Urinary bladder (tissue), 4 donors: ENCODE results near the gene STXBP5. TPM values are rescaled to one million over a fixed set of nuclear protein-coding genes. Genes with fewer than 3 reads are reported as not detected.

Experiments
- DNase-seq: peaks from one replicate; pipeline ENCODE4 v3.0.0-alpha.2; 2015; ENCODE audit errors: extremely low spot score
- H3K27ac ChIP-seq: one replicate; pipeline ENCODE4 v1.5.1; 2013; ENCODE audit warnings: low read depth, mild to moderate bottlenecking, moderate library complexity
- H3K36me3 ChIP-seq: one replicate; pipeline ENCODE4 v1.6.1; 2013; ENCODE audit warnings: mild to moderate bottlenecking, moderate library complexity; ENCODE audit not compliant: insufficient read depth
- H3K4me1 ChIP-seq: one replicate; pipeline ENCODE4 v1.6.1; 2013; ENCODE audit warnings: mild to moderate bottlenecking, moderate library complexity; ENCODE audit not compliant: insufficient read depth
- H3K4me3 ChIP-seq: one replicate; pipeline ENCODE4 v1.5.1; 2013; ENCODE audit warnings: low read depth, low read length
- WGBS: extraction: QIAGEN DNeasy Blood & Tissue Kit; methylation state at CpG from one replicate; pipeline ENCODE4 v1.1.7; 2013; 5-methylcytosine and 5-hydroxymethylcytosine counted together
- polyA plus RNA-seq: library from polyadenylated mRNA; stranded (reverse); fragments of 200-250 nt; gene quantifications from one replicate; pipeline ENCODE4 v1.2.3, GENCODE V29; 2013
- total RNA-seq: library from RNA; depleted of rRNA; stranded (reverse); fragments of >200 nt; gene quantifications from one replicate; pipeline ENCODE4 v1.2.3, GENCODE V29; 2014
- donor health status: healthy with polysubstance abuse.
- donor health status: healthy.

STXBP5 gene
- total and polyA plus RNA-seq, 2 donors = 6.8 to 37.9 TPM

- H3K36me3 ChIP-seq = no peaks in the 10 kb centered on the region
- WGBS = 90% methylated on average over 3 of the region's 3 CpGs
- H3K4me1 ChIP-seq = no peaks in the 10 kb centered on the region
- DNase-seq = no peak
- no peak overlapping the region for H3K27ac ChIP-seq
- no peak overlapping the region for H3K4me3 ChIP-seq
Observed at GRCh38 chr6:147255948-147256674, 51.9 kb downstream of the STXBP5 start.

GRCh38 chr6:147257760-147258159 lies 53.5 kb downstream of the STXBP5 start:
- no peak overlapping the region for H3K4me3 ChIP-seq
- no peaks in the 10 kb centered on the region for H3K4me1 ChIP-seq
- no peaks in the 10 kb centered on the region for H3K36me3 ChIP-seq
- no peak overlapping the region for H3K27ac ChIP-seq
- 72% methylated on average over 5 of the region's 5 CpGs for WGBS
- DNase-seq = no peak

- WGBS = 92% methylated on average over 2 of the region's 2 CpGs
Observed at GRCh38 chr6:147260091-147260490, 55.9 kb downstream of the STXBP5 start.

GRCh38 chr6:147262946-147263345 lies 58.7 kb downstream of the STXBP5 start:
- H3K4me3 ChIP-seq = no peak overlapping the region
- H3K4me1 ChIP-seq = no peaks in the 10 kb centered on the region
- H3K27ac ChIP-seq = no peak overlapping the region
- DNase-seq = no peak
- WGBS = 23% methylated on average over 1 of the region's 1 CpG
- H3K36me3 ChIP-seq = peaks cover 2% of the 10 kb centered on the region

More at GRCh38 chr6:147260091-147260490, 55.9 kb downstream of the STXBP5 start:
- DNase-seq = no peak
- Histone ChIP-seq H3K4me1 (no peaks in the 10 kb centered on the region), H3K27ac (no peak overlapping the region), H3K4me3 (no peak overlapping the region), H3K36me3 (no peaks in the 10 kb centered on the region)

- no peak for DNase-seq
- WGBS = 92% methylated on average over 3 of the region's 3 CpGs
- H3K4me1 ChIP-seq = no peaks in the 10 kb centered on the region
- H3K27ac ChIP-seq = no peak overlapping the region
- no peak overlapping the region for H3K4me3 ChIP-seq
- H3K36me3 ChIP-seq = peaks cover 2% of the 10 kb centered on the region
Observed at GRCh38 chr6:147266821-147267220, 62.6 kb downstream of the STXBP5 start.

GRCh38 chr6:147267658-147268057 lies 63.4 kb downstream of the STXBP5 start:
- DNase-seq = no peak
- WGBS = 93% methylated on average over 2 of the region's 2 CpGs

GRCh38 chr6:147268254-147268653 lies 64.0 kb downstream of the STXBP5 start:
- H3K36me3 ChIP-seq = peaks cover 2% of the 10 kb centered on the region
- no peaks in the 10 kb centered on the region for H3K4me1 ChIP-seq
- DNase-seq = no peak
- no peak overlapping the region for H3K4me3 ChIP-seq
- no peak overlapping the region for H3K27ac ChIP-seq

More at GRCh38 chr6:147267658-147268057, 63.4 kb downstream of the STXBP5 start:
- H3K27ac ChIP-seq = no peak overlapping the region
- no peak overlapping the region for H3K4me3 ChIP-seq
- peaks cover 2% of the 10 kb centered on the region for H3K36me3 ChIP-seq
- H3K4me1 ChIP-seq = no peaks in the 10 kb centered on the region

GRCh38 chr6:147274012-147274411 lies 69.8 kb downstream of the STXBP5 start:
- Histone ChIP-seq H3K27ac (no peak overlapping the region), H3K4me1 (no peaks in the 10 kb centered on the region)
- DNase-seq = no peak

GRCh38 chr6:147274776-147275175 lies 70.6 kb downstream of the STXBP5 start:
- Histone ChIP-seq H3K4me1 (no peaks in the 10 kb centered on the region), H3K36me3 (peaks cover 1% of the 10 kb centered on the region), H3K27ac (no peak overlapping the region), H3K4me3 (no peak overlapping the region)
- DNase-seq = no peak

More at GRCh38 chr6:147274012-147274411, 69.8 kb downstream of the STXBP5 start:
- Histone ChIP-seq H3K4me3 (no peak overlapping the region), H3K36me3 (peaks cover 1% of the 10 kb centered on the region)

GRCh38 chr6:147278891-147279290 lies 74.7 kb downstream of the STXBP5 start:
- H3K4me1 ChIP-seq = no peaks in the 10 kb centered on the region
- no peak overlapping the region for H3K4me3 ChIP-seq
- WGBS = 92% methylated on average over 2 of the region's 2 CpGs
- peaks cover 1% of the 10 kb centered on the region for H3K36me3 ChIP-seq
- no peak overlapping the region for H3K27ac ChIP-seq
- DNase-seq = no peak

GRCh38 chr6:147279427-147279826 lies 75.2 kb downstream of the STXBP5 start:
- WGBS = 90% methylated on average over 2 of the region's 2 CpGs
- H3K36me3 ChIP-seq = peaks cover 1% of the 10 kb centered on the region
- DNase-seq = no peak
- no peak overlapping the region for H3K27ac ChIP-seq
- no peak overlapping the region for H3K4me3 ChIP-seq
- H3K4me1 ChIP-seq = no peaks in the 10 kb centered on the region

GRCh38 chr6:147281895-147282565 lies 77.8 kb downstream of the STXBP5 start:
- no peak for DNase-seq
- 95% methylated on average over 2 of the region's 2 CpGs for WGBS

GRCh38 chr6:147282566-147282959 lies 78.3 kb downstream of the STXBP5 start:
- no peak for DNase-seq
- Histone ChIP-seq H3K27ac (no peak overlapping the region), H3K4me3 (no peak overlapping the region), H3K36me3 (peaks cover 1% of the 10 kb centered on the region), H3K4me1 (no peaks in the 10 kb centered on the region)
- WGBS = 93% methylated on average over 4 of the region's 4 CpGs

More at GRCh38 chr6:147281895-147282565, 77.8 kb downstream of the STXBP5 start:
- Histone ChIP-seq H3K36me3 (peaks cover 1% of the 10 kb centered on the region), H3K27ac (no peak overlapping the region), H3K4me3 (no peak overlapping the region), H3K4me1 (no peaks in the 10 kb centered on the region)

GRCh38 chr6:147283460-147283859 lies 79.2 kb downstream of the STXBP5 start:
- Histone ChIP-seq H3K4me3 (no peak overlapping the region), H3K4me1 (no peaks in the 10 kb centered on the region), H3K27ac (no peak overlapping the region), H3K36me3 (peaks cover 1% of the 10 kb centered on the region)
- WGBS = 36% methylated on average over 5 of the region's 5 CpGs
- DNase-seq = peak; percentile 8
